HEK293T (cell line): Measurements from ENCODE around the gene BNIPL.

Experiments
- CTCF ChIA-PET: fragments of 350-600 bp; formaldehyde crosslinking; extraction: SDS; loops from one replicate; lab custom pipeline; 2021; ENCODE audit warnings: antibody characterized with exemption, inconsistent platforms; lab: Yijun Ruan, JAX
- POLR2A ChIA-PET: fragments of 350-600 bp; formaldehyde crosslinking; extraction: SDS; loops from one replicate; lab custom pipeline; 2020; ENCODE audit warnings: antibody characterized with exemption, inconsistent platforms; lab: Yijun Ruan, JAX
- DNase-seq: peaks from one replicate; pipeline ENCODE4 v3.0.0; 2012; ENCODE audit warnings: mixed read lengths; ENCODE audit errors: extremely low spot score
- ARNT ChIP-seq: fragments of 450-650 bp; IDR thresholded peaks from 2 replicates; pipeline ENCODE4 v1.6.1; 2017; ENCODE audit warnings: mild to moderate bottlenecking
- BHLHE40 ChIP-seq: fragments of 450-650 bp; IDR thresholded peaks from 2 replicates; pipeline ENCODE4 v1.6.1; 2016; ENCODE audit warnings: mild to moderate bottlenecking, moderate library complexity, borderline replicate concordance
- ELF4 ChIP-seq: fragments of 450-650 bp; IDR thresholded peaks from 2 replicates; pipeline ENCODE4 v1.6.1; 2017; ENCODE audit warnings: antibody characterized with exemption
- FOXA1 ChIP-seq: fragments of 450-650 bp; IDR thresholded peaks from 2 replicates; pipeline ENCODE4 v1.6.1; 2016; ENCODE audit warnings: mild to moderate bottlenecking
- FOXK2 ChIP-seq: fragments of 450-650 bp; IDR thresholded peaks from 2 replicates; pipeline ENCODE4 v1.6.1; 2016; ENCODE audit warnings: mild to moderate bottlenecking
- FOXM1 ChIP-seq: fragments of 450-650 bp; IDR thresholded peaks from 2 replicates; pipeline ENCODE4 v1.6.1; 2017; ENCODE audit warnings: mild to moderate bottlenecking, borderline replicate concordance
- HDGF ChIP-seq: fragments of 450-650 bp; IDR thresholded peaks from 2 replicates; pipeline ENCODE4 v1.6.1; 2017; ENCODE audit warnings: antibody characterized with exemption, borderline replicate concordance
- L3MBTL2 ChIP-seq: fragments of 450-650 bp; conservative IDR thresholded peaks from 2 replicates; pipeline ENCODE4 v1.6.1; 2016; ENCODE audit warnings: mild to moderate bottlenecking
- LEF1 ChIP-seq: fragments of 450-650 bp; IDR thresholded peaks from 2 replicates; pipeline ENCODE4 v1.6.1; 2017; ENCODE audit warnings: mild to moderate bottlenecking, borderline replicate concordance
- NFRKB ChIP-seq: fragments of 450-650 bp; IDR thresholded peaks from 2 replicates; pipeline ENCODE4 v1.6.1; 2016; ENCODE audit warnings: mild to moderate bottlenecking, moderate library complexity
- PKNOX1 ChIP-seq: fragments of 450-650 bp; IDR thresholded peaks from 2 replicates; pipeline ENCODE4 v1.6.1; 2016
- SP1 ChIP-seq: fragments of 450-650 bp; IDR thresholded peaks from 2 replicates; pipeline ENCODE4 v1.6.1; 2017
- SUZ12 ChIP-seq: fragments of 450-650 bp; IDR thresholded peaks from 2 replicates; pipeline ENCODE4 v1.6.1; 2016; ENCODE audit warnings: mild to moderate bottlenecking
- TARDBP ChIP-seq: fragments of 450-650 bp; IDR thresholded peaks from 2 replicates; pipeline ENCODE4 v1.6.1; 2016
- ZNF384 ChIP-seq: fragments of 450-650 bp; IDR thresholded peaks from 2 replicates; pipeline ENCODE4 v1.6.1; 2016

The BNIPL gene

GRCh38 chr1:151036356-151036755 lies at the start of gene BNIPL:
TSS of gene BNIPL (plus strand) at chr1:151036586. CDS start at chr1:151036726, 140 bp downstream.
- TF ChIP-seq HDGF (no peak), NFRKB (no peak), SUZ12 (no peak), FOXM1 (no peak), FOXK2 (no peak), ZNF384 (no peak)
- no peak for DNase-seq
- POLR2A ChIA-PET, result interaction anchor here (1.6 kb wide), 1 partner anchor 12 kb away, joined by 4 read pairs; the partner anchor contains the start of gene C1orf56
- CTCF ChIA-PET, result no interaction called here

- ChIA-PET POLR2A (interaction anchor here (1.5 kb wide), 1 partner anchor 18 kb away, joined by 5 read pairs; the partner anchor contains the start of gene MINDY1), CTCF (interaction anchor here (0.6 to 10.3 kb wide), 2 partner anchors 9 to 367 kb away, joined by 4 to 70 read pairs; no protein-coding TSS in a partner anchor)
- DNase-seq, result no peak
- no peak for TF ChIP-seq NFRKB
- no peak for TF ChIP-seq ELF4
- TF ChIP-seq SUZ12, result no peak
- TF ChIP-seq TARDBP, result no peak
- TF ChIP-seq ARNT, result no peak
- TF ChIP-seq PKNOX1, result no peak
- no peak for TF ChIP-seq FOXA1
- no peak for TF ChIP-seq ZNF384
- TF ChIP-seq FOXK2, result no peak
- no peak for TF ChIP-seq FOXM1
- no peak for TF ChIP-seq SP1
- TF ChIP-seq BHLHE40, result no peak
- TF ChIP-seq LEF1, result no peak
These were observed 48.5 kb upstream of the BNIPL start for GRCh38 chr1:150987924-150988323.

DNA sequence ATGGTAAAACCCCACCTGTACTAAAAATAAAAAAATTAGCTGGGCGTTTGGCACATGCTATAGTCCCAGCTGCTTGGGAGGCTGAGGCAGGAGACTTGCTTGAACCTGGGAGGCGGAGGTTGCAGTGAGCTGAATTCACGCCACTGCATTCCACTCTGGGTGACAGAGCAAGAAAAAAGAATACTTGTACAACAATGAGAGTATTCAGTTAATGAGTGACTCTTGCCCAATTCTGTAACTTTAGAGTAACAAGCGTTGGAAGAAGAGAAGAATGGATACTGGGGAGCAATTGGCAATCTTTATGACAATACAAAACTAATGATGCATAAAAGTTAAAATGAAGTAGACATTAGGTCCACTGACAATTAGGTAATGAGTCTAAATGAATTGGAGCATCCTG lies 43.8 kb upstream of the BNIPL start:
- ChIA-PET CTCF (interaction anchor here (0.5 kb wide), 1 partner anchor 177 kb away, joined by 4 read pairs; no protein-coding TSS in a partner anchor), POLR2A (no interaction called here)
- no peak for DNase-seq
- TF ChIP-seq BHLHE40 (no peak), ZNF384 (no peak), FOXK2 (no peak), FOXA1 (no peak), TARDBP (no peak), L3MBTL2 (no peak), FOXM1 (no peak), ARNT (no peak)

GRCh38 chr1:150994248-150994647 lies 42.1 kb upstream of the BNIPL start:
- POLR2A ChIA-PET, result interaction anchor here (1.4 kb wide), 1 partner anchor 12 kb away, joined by 6 read pairs; the partner anchor contains the start of gene MINDY1
- TF ChIP-seq FOXM1, result no peak
- no peak for TF ChIP-seq ELF4
- TF ChIP-seq PKNOX1, result no peak
- TF ChIP-seq SUZ12, result no peak
- TF ChIP-seq LEF1, result no peak
- no peak for TF ChIP-seq FOXA1
- TF ChIP-seq BHLHE40, result no peak
- TF ChIP-seq SP1, result no peak
- CTCF ChIA-PET, result interaction anchor here (0.6 to 4.7 kb wide), 4 partner anchors 10 to 507 kb away, joined by 4 to 70 read pairs (median 34); partner anchors contain the start of genes ANXA9, MINDY1 and TARS2
- no peak for DNase-seq

- ChIA-PET CTCF (interaction anchor here (0.6 to 4.7 kb wide), 11 partner anchors 10 to 739 kb away, joined by 3 to 70 read pairs (median 4); partner anchors contain the start of genes ANXA9, FALEC, MINDY1 and TARS2), POLR2A (interaction anchor here (2.0 kb wide), 1 partner anchor 11 kb away, joined by 7 read pairs; the partner anchor contains the start of gene MINDY1)
- no peak for TF ChIP-seq SP1
- no peak for DNase-seq
These were observed 40.9 kb upstream of the BNIPL start for GRCh38 chr1:150995460-150995859.

DNA sequence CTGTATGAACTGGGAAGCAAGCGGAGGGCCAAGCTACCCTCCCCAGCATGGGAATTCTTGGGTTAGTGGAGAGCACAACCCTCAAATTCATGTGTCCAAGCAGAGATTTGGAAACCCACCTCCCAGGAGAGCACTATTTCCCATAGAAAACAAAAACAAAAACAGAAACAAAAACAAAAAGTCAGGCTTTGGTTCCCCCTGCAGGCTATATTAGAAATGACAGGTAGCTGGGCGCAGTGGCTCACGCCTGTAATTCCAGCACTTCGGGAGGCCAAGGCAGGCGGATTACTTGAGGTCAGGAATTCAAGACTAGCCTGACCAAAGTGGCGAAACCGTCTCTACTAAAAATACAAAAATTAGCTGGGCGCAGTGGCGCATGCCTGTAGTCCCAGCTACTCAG lies 40.5 kb upstream of the BNIPL start:
- DNase-seq, result no peak
- CTCF ChIA-PET, result interaction anchor here (0.6 to 4.7 kb wide), 16 partner anchors 10 to 740 kb away, joined by 3 to 70 read pairs (median 4); partner anchors contain the start of genes ANXA9, FALEC, MINDY1 and TARS2
- POLR2A ChIA-PET, result interaction anchor here (2.0 kb wide), 1 partner anchor 10 kb away, joined by 7 read pairs; the partner anchor contains the start of gene MINDY1
- 0 out of 2 replicates have a peak, but pooled peaks have one; percentile 22 for TF ChIP-seq L3MBTL2
- no peak for TF ChIP-seq FOXK2
- no peak for TF ChIP-seq SP1

DNA sequence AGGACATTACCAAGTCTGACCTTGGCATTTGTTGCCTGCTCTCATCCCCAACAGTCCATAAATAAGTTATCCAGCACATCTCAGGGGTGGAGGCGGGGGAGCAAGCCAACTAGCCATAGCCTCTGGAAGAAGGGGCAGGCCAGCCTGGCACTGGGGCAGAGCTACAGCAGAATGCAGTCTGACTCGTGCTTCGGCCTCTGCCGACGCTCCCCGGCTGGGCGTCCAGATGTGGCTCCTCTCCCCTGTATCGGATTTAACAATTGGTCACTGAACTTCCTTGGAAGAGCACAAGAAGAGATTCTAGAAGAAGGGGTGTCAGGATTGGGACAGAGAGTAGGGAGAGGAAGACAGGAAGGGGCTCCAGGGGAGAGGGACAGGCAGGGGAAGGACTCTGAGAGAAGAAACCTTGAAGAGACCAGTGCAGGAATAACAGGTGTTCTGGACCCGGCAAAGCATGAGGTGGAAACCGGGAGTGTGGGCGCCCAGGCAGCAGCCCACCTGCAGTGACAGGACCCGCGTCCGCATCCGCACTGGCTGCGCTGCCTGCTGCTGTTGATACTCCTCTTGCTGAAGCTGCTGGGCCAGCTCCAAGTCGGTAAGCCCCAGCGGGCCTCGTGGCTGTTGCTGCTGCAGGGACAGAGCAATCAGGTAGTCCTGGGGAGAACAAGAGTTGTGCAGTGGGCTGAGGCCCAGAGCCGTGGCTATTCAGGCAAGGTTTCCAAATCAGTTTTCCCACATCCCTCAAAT lies 39.1 kb upstream of the BNIPL start:
- DNase-seq, result no peak
- ChIA-PET POLR2A (interaction anchor here (0.7 to 2.7 kb wide), 2 partner anchors 10 to 38 kb away, joined by 4 to 14 read pairs; partner anchors contain the start of gene MINDY1), CTCF (interaction anchor here (0.6 to 4.7 kb wide), 5 partner anchors 9 to 436 kb away, joined by 3 to 70 read pairs (median 3); partner anchors contain the start of genes ANXA9, C1orf56 and MINDY1)
- TF ChIP-seq HDGF (no peak), L3MBTL2 (no peak), TARDBP (no peak), PKNOX1 (no peak), ZNF384 (no peak), SP1 (no peak), ARNT (no peak), LEF1 (no peak), FOXM1 (no peak)
